ENCODE results near the gene P2RX7. TPM values are rescaled to one million over a fixed set of nuclear protein-coding genes. Genes with fewer than 3 reads are reported as not detected.
"Not testable (repeated sequence)": the region's sequence is repeated elsewhere in the genome, so short reads cannot be mapped to it uniquely, and the experiment has no call there.

P2RX7 gene
- total RNA-seq, 2 experiments from 2014 or later: 3.6 to 4.7 TPM

DNA sequence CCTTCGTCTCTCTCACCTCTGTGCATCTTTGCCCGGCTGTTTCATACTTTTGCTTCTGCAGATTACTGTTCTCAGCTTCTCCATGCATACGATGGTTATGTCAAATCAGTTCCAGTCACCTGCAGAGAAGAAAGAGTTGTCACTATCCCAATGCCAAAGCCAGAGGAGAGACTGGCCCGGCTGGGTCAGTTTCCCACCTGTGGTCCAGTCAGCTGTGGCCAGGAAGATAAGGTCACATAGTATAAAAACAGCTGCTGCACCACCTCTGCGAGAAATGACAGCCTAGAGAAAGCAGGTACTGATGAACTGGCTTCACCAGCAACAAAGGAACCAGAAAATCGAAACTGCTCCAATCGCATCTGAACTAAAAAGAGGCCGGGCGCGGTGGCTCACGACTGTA lies 70.8 kb downstream of the P2RX7 start:
- ChIA-PET POLR2A (interaction anchor here (0.5 kb wide), 1 partner anchor 586 kb away, joined by 3 read pairs; no protein-coding TSS in a partner anchor), CTCF (interaction anchor here (0.5 kb wide), 1 partner anchor 59 kb away, joined by 3 read pairs; no protein-coding TSS in a partner anchor)
- no peak for DNase-seq

DNA sequence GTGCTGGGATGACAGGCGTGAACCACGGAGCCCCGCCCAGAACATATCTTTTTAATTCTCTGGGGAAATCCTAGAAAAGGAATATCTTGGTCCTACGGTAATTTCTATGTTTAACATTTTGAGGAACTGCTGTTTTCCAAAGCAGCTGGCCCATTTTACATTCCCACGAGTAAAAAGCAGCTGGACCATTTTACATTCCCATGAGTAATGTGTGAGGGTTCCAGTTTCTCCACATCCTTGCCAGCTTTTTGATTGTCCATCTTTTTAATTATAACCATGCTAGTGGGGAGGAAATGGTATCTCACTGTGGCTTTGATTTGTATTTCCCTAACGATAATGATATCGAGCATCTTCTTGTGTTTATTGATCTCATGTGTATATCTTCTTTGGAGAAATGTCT lies 72.8 kb downstream of the P2RX7 start:
- no peak for DNase-seq
- Mint-ChIP-seq H3K9me3 (no peaks in the 10 kb centered on the region), H3K27ac (no peak overlapping the region), H3K36me3 (ENCODE audit: low read depth) (no peaks in the 10 kb centered on the region), H3K4me1 (ENCODE audit: low read depth) (peaks cover 16% of the 10 kb centered on the region), H3K4me3 (no peak overlapping the region), H3K27me3 (no peaks in the 10 kb centered on the region)
- TF ChIP-seq, protein P1, sequence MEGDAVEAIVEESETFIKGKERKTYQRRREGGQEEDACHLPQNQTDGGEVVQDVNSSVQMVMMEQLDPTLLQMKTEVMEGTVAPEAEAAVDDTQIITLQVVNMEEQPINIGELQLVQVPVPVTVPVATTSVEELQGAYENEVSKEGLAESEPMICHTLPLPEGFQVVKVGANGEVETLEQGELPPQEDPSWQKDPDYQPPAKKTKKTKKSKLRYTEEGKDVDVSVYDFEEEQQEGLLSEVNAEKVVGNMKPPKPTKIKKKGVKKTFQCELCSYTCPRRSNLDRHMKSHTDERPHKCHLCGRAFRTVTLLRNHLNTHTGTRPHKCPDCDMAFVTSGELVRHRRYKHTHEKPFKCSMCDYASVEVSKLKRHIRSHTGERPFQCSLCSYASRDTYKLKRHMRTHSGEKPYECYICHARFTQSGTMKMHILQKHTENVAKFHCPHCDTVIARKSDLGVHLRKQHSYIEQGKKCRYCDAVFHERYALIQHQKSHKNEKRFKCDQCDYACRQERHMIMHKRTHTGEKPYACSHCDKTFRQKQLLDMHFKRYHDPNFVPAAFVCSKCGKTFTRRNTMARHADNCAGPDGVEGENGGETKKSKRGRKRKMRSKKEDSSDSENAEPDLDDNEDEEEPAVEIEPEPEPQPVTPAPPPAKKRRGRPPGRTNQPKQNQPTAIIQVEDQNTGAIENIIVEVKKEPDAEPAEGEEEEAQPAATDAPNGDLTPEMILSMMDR (IDR thresholded peaks at IDR 0.05): no peak
- ATAC-seq: no peak
- intact Hi-C loops (cut with micrococcal nuclease): no loop called here
- ChIA-PET CTCF (interaction anchor here (1.0 kb wide), 1 partner anchor 25 kb away, joined by 4 read pairs; no protein-coding TSS in a partner anchor), POLR2A (interaction anchor here (0.7 kb wide), 1 partner anchor 8 kb away, joined by 4 read pairs; no protein-coding TSS in a partner anchor)

More for the DNA sequence above, 70.8 kb downstream of the P2RX7 start:
- Mint-ChIP-seq H3K4me1 (ENCODE audit: low read depth) (peaks cover 11% of the 10 kb centered on the region), H3K36me3 (ENCODE audit: low read depth) (no peaks in the 10 kb centered on the region), H3K9me3 (no peaks in the 10 kb centered on the region), H3K4me3 (no peak overlapping the region), H3K27ac (no peak overlapping the region), H3K27me3 (no peaks in the 10 kb centered on the region)
- intact Hi-C loops (cut with micrococcal nuclease): no loop called here
- TF ChIP-seq, protein P1 (IDR thresholded peaks at IDR 0.05): no peak
- ATAC-seq: no peak

DNA sequence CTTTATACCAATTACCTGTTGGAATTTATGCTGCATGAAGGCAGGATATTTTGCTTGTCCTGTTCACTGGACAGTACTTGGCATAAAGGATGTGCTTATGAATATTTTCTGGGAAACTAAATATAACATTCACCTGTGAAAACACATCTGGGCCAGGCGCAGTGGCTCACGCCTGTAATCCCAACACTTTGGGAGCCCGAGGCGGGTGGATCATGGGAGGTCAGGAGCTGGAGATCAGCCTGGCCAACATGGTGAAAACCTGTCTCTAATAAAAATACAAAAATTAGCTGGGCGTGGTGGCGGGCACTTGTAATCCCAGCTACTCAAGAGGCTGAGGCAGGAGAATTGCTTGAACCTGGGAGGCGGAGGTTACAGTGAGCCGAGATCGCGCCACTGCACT lies 75.9 kb downstream of the P2RX7 start:
- H3K36me3 Mint-ChIP-seq (ENCODE audit: low read depth); H3K27me3 Mint-ChIP-seq; H3K9me3 Mint-ChIP-seq; H3K27ac Mint-ChIP-seq; ATAC-seq; DNase-seq; intact Hi-C loops (cut with micrococcal nuclease); CTCF ChIA-PET: not testable (repeated sequence)
- POLR2A ChIA-PET: interaction anchor here (1.2 kb wide), 1 partner anchor 14 kb away, joined by 3 read pairs; no protein-coding TSS in a partner anchor
- Mint-ChIP-seq H3K4me1 (ENCODE audit: low read depth) (peaks cover 27% of the 10 kb centered on the region), H3K4me3 (peak overlapping the region; percentile 74)

DNA sequence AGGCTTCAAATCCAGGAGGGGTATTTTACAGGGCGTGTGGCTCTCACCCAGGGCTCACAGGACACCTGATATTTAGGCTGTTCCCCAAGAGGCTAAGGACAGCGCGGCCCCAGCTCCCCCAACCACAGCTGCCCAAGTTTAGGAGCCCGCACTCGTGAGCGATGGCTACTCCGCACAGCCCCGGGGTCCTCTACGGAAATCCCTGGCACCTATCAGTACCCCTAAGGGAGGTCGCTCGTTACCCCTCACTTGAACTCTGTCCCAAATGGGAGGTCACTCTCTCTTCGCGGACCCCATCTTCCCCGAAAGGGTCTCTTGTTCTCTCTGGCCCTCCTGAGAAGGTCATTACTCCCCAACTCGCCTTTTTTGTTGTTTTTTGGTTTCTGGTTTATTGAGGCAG lies 76.5 kb downstream of the P2RX7 start:
- Mint-ChIP-seq H3K36me3 (ENCODE audit: low read depth) (peaks cover 5% of the 10 kb centered on the region), H3K27me3 (no peaks in the 10 kb centered on the region), H3K27ac (peak overlapping the region; percentile 81), H3K4me1 (ENCODE audit: low read depth) (peaks cover 29% of the 10 kb centered on the region), H3K4me3 (peak overlapping the region; percentile 74), H3K9me3 (no peaks in the 10 kb centered on the region)
- ChIA-PET POLR2A (interaction anchor here (1.2 kb wide), 1 partner anchor 13 kb away, joined by 3 read pairs; no protein-coding TSS in a partner anchor), CTCF (no interaction called here)
- TF ChIP-seq, protein P1 (IDR thresholded peaks at IDR 0.05): no peak
- intact Hi-C loops (cut with micrococcal nuclease): no loop called here
- ATAC-seq (no peak), DNase-seq (no peak)

DNA sequence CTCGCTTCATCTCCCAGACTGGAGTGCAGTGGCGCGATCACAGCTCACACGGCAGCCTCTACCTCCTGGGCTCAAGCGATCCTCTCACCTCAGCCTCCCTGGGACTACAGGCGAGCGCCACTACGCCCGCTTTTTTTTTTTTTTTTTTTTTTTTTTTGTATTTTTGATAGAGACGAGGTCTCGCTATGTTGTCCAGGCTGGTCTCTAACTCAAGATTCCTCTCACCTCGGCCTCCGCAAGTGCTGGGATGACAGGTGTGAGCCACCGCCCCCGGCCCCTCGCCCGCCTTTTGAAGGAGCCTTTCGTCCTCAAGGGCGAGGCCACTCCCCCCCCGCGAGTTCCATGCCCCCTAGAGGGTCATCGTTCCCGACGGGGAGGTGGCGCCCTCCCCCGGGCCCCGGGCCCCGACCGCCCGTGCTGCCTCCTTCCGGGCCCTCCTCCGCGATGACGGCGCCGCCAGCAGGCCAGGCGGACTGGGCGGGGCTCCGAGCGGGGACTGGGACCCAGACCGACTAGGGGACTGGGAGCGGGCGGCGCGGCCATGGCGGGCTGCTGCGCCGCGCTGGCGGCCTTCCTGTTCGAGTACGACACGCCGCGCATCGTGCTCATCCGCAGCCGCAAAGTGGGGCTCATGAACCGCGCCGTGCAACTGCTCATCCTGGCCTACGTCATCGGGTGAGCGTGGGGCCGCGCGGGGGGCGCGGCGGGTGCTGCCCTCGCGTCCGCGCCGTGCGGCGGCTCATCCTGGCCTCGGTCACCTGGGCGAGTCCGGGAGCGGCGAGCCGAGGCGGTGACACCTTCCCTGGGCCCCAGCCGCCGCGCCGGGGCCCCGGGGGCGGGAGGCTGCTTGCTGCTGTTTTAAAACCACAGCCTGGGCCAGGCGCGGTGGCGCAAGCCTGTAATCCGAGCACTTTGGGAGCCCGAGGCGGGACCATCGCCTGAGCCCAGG lies 77.2 kb downstream of the P2RX7 start, which contains the start of gene P2RX4:
Gene P2RX4, plus strand, starts transcription at position 506 of the 949 bp plus-strand sequence. Its CDS starts 36 bp downstream, at position 542.
- H3K4me1 Mint-ChIP-seq (ENCODE audit: low read depth): peaks cover 32% of the 10 kb centered on the region
- H3K9me3 Mint-ChIP-seq: no peaks in the 10 kb centered on the region
- H3K27me3 Mint-ChIP-seq: no peaks in the 10 kb centered on the region
- ChIA-PET CTCF (no interaction called here), POLR2A (interaction anchor here (0.7 to 1.3 kb wide), 3 partner anchors 12 to 29 kb away, joined by 3 to 5 read pairs (median 3); no protein-coding TSS in a partner anchor)
- ATAC-seq (peak; percentile 84), DNase-seq (peak; percentile 87)
- H3K36me3 Mint-ChIP-seq (ENCODE audit: low read depth): peaks cover 8% of the 10 kb centered on the region
- intact Hi-C loops (cut with micrococcal nuclease): loop anchor here (5.0 kb wide), 1 partner anchor 78 kb away; the partner anchor contains the start of gene P2RX7
- H3K4me3 Mint-ChIP-seq: peak within 1 kb of the TSS; percentile 74
- TF ChIP-seq, protein P1 (IDR thresholded peaks at IDR 0.05): peak; percentile 32
- H3K27ac Mint-ChIP-seq: peak within 1 kb of the TSS; percentile 85
